Activated CD4-positive, alpha-beta T cell treated with anti-CD3 and anti-CD28 coated beads, Interleukin-2, amount 10 ng/mL, durations not matched to agents 7 days and 5 days (primary cell): ENCODE data around the gene ESRRG. TPM values are rescaled to one million over a fixed set of nuclear protein-coding genes. Genes with fewer than 3 reads are reported as not detected.
"Not testable (repeated sequence)": the region's sequence is repeated elsewhere in the genome, so short reads cannot be mapped to it uniquely, and the experiment has no call there.

Experiments
- CTCF ChIA-PET: fragments of 350-600 bp; sonication (Branson Sonifier 250); formaldehyde crosslinking; loops from one replicate; lab custom pipeline; 2021; ENCODE audit warnings: antibody characterized with exemption; lab: Charles Lee
- POLR2A ChIA-PET: fragments of 350-600 bp; sonication (Branson Sonifier 250); formaldehyde crosslinking; loops from one replicate; lab custom pipeline; 2021; ENCODE audit warnings: antibody characterized with exemption; lab: Charles Lee
- DNase-seq: peaks from one replicate; pipeline ENCODE4 v3.0.0-alpha.2; 2020
- H3K27ac Mint-ChIP-seq: one replicate; pipeline ENCODE4 v1.8.0; 2021; ENCODE audit warnings: mild to moderate bottlenecking, moderate library complexity, mixed read lengths
- H3K27me3 Mint-ChIP-seq: one replicate; pipeline ENCODE4 v1.8.0; 2021; ENCODE audit warnings: mixed read lengths
- H3K36me3 Mint-ChIP-seq: one replicate; pipeline ENCODE4 v1.8.0; 2021; ENCODE audit warnings: low read depth, mixed read lengths
- H3K4me1 Mint-ChIP-seq: one replicate; pipeline ENCODE4 v1.8.0; 2021; ENCODE audit warnings: mixed read lengths
- H3K4me3 Mint-ChIP-seq: one replicate; pipeline ENCODE4 v1.8.0; 2021; ENCODE audit warnings: mild to moderate bottlenecking, moderate library complexity, mixed read lengths
- H3K9me3 Mint-ChIP-seq: one replicate; pipeline ENCODE4 v1.8.0; 2021; ENCODE audit warnings: mixed read lengths
- total RNA-seq, 2 experiments: library from RNA; stranded (reverse); gene quantifications; one replicate each; pipeline ENCODE4 v1.2.3, GENCODE V29; 2021

Gene ESRRG
- total RNA-seq, 2 experiments from 2014 or later = not detected

GRCh38 chr1:216531263-216532239 lies 191.7 kb downstream of the ESRRG start:
- no peaks in the 10 kb centered on the region for H3K27me3 Mint-ChIP-seq
- peak overlapping the region; percentile 46 for H3K27ac Mint-ChIP-seq
- H3K4me3 Mint-ChIP-seq = peak overlapping the region; percentile 32
- H3K4me1 Mint-ChIP-seq = no peaks in the 10 kb centered on the region
- no peaks in the 10 kb centered on the region for H3K9me3 Mint-ChIP-seq
- ChIA-PET CTCF (no interaction called here), POLR2A (no interaction called here)
- no peaks in the 10 kb centered on the region for H3K36me3 Mint-ChIP-seq
- no peak for DNase-seq

GRCh38 chr1:216529851-216530250 lies 193.4 kb downstream of the ESRRG start:
- H3K4me3 Mint-ChIP-seq, H3K36me3 Mint-ChIP-seq, POLR2A ChIA-PET, CTCF ChIA-PET, H3K9me3 Mint-ChIP-seq, H3K27ac Mint-ChIP-seq, H3K4me1 Mint-ChIP-seq, DNase-seq, H3K27me3 Mint-ChIP-seq: not testable (repeated sequence)

- DNase-seq = no peak
- Mint-ChIP-seq H3K9me3 (no peaks in the 10 kb centered on the region), H3K4me3 (no peak overlapping the region), H3K27ac (no peak overlapping the region), H3K36me3 (no peaks in the 10 kb centered on the region), H3K27me3 (no peaks in the 10 kb centered on the region), H3K4me1 (no peaks in the 10 kb centered on the region)
- POLR2A ChIA-PET = no interaction called here
- CTCF ChIA-PET = no interaction called here
Measured at GRCh38 chr1:216528816-216529215, 194.4 kb downstream of the ESRRG start.

- ChIA-PET CTCF (no interaction called here), POLR2A (no interaction called here)
- Mint-ChIP-seq H3K9me3 (no peaks in the 10 kb centered on the region), H3K36me3 (no peaks in the 10 kb centered on the region), H3K4me3 (no peak overlapping the region), H3K27me3 (no peaks in the 10 kb centered on the region), H3K27ac (no peak overlapping the region), H3K4me1 (no peaks in the 10 kb centered on the region)
- DNase-seq = no peak
Measured at GRCh38 chr1:216523449-216524190, 199.6 kb downstream of the ESRRG start.

- POLR2A ChIA-PET = no interaction called here
- Mint-ChIP-seq H3K9me3 (no peaks in the 10 kb centered on the region), H3K4me1 (no peaks in the 10 kb centered on the region), H3K27ac (no peak overlapping the region), H3K27me3 (no peaks in the 10 kb centered on the region), H3K4me3 (no peak overlapping the region), H3K36me3 (no peaks in the 10 kb centered on the region)
- DNase-seq = no peak
- CTCF ChIA-PET = no interaction called here
Measured at GRCh38 chr1:216523043-216523442, 200.2 kb downstream of the ESRRG start.

- H3K4me3 Mint-ChIP-seq = no peak overlapping the region
- no peak overlapping the region for H3K27ac Mint-ChIP-seq
- no peaks in the 10 kb centered on the region for H3K9me3 Mint-ChIP-seq
- DNase-seq = no peak
- ChIA-PET CTCF (no interaction called here), POLR2A (no interaction called here)
- no peaks in the 10 kb centered on the region for H3K27me3 Mint-ChIP-seq
- no peaks in the 10 kb centered on the region for H3K36me3 Mint-ChIP-seq
- H3K4me1 Mint-ChIP-seq = no peaks in the 10 kb centered on the region
Measured at GRCh38 chr1:216521477-216521876, 201.8 kb downstream of the ESRRG start.

GRCh38 chr1:216518844-216519627 lies 204.2 kb downstream of the ESRRG start:
- no peaks in the 10 kb centered on the region for H3K36me3 Mint-ChIP-seq
- DNase-seq = no peak
- POLR2A ChIA-PET = no interaction called here
- H3K4me3 Mint-ChIP-seq = no peak overlapping the region
- H3K4me1 Mint-ChIP-seq = no peaks in the 10 kb centered on the region
- H3K9me3 Mint-ChIP-seq = no peaks in the 10 kb centered on the region
- H3K27me3 Mint-ChIP-seq = no peaks in the 10 kb centered on the region
- CTCF ChIA-PET = no interaction called here
- H3K27ac Mint-ChIP-seq = no peak overlapping the region

- CTCF ChIA-PET = no interaction called here
- DNase-seq = no peak
- H3K9me3 Mint-ChIP-seq = peaks cover 2% of the 10 kb centered on the region
- POLR2A ChIA-PET = no interaction called here
- no peaks in the 10 kb centered on the region for H3K27me3 Mint-ChIP-seq
- H3K27ac Mint-ChIP-seq = no peak overlapping the region
- no peak overlapping the region for H3K4me3 Mint-ChIP-seq
- no peaks in the 10 kb centered on the region for H3K4me1 Mint-ChIP-seq
- H3K36me3 Mint-ChIP-seq = no peaks in the 10 kb centered on the region
Measured at GRCh38 chr1:216502528-216503162, 220.6 kb downstream of the ESRRG start.

- H3K9me3 Mint-ChIP-seq = no peaks in the 10 kb centered on the region
- no peaks in the 10 kb centered on the region for H3K27me3 Mint-ChIP-seq
- H3K4me3 Mint-ChIP-seq = no peak overlapping the region
- H3K36me3 Mint-ChIP-seq = no peaks in the 10 kb centered on the region
- no peak for DNase-seq
- H3K4me1 Mint-ChIP-seq = no peaks in the 10 kb centered on the region
- POLR2A ChIA-PET = no interaction called here
- CTCF ChIA-PET = no interaction called here
- no peak overlapping the region for H3K27ac Mint-ChIP-seq
Measured at GRCh38 chr1:216500273-216500967, 222.8 kb downstream of the ESRRG start.

- ChIA-PET CTCF (no interaction called here), POLR2A (no interaction called here)
- no peak overlapping the region for H3K27ac Mint-ChIP-seq
- no peaks in the 10 kb centered on the region for H3K36me3 Mint-ChIP-seq
- no peaks in the 10 kb centered on the region for H3K9me3 Mint-ChIP-seq
- H3K4me1 Mint-ChIP-seq = no peaks in the 10 kb centered on the region
- no peak for DNase-seq
- H3K4me3 Mint-ChIP-seq = no peak overlapping the region
- no peaks in the 10 kb centered on the region for H3K27me3 Mint-ChIP-seq
Measured at GRCh38 chr1:216499581-216500272, 223.5 kb downstream of the ESRRG start.

GRCh38 chr1:216498277-216498676 lies 225.0 kb downstream of the ESRRG start:
- no peak overlapping the region for H3K4me3 Mint-ChIP-seq
- no peak overlapping the region for H3K27ac Mint-ChIP-seq
- no peaks in the 10 kb centered on the region for H3K27me3 Mint-ChIP-seq
- CTCF ChIA-PET = no interaction called here
- no peaks in the 10 kb centered on the region for H3K4me1 Mint-ChIP-seq
- POLR2A ChIA-PET = no interaction called here
- no peaks in the 10 kb centered on the region for H3K9me3 Mint-ChIP-seq
- no peak for DNase-seq
- H3K36me3 Mint-ChIP-seq = no peaks in the 10 kb centered on the region

- H3K9me3 Mint-ChIP-seq = peaks cover 21% of the 10 kb centered on the region
- ChIA-PET CTCF (no interaction called here), POLR2A (no interaction called here)
- H3K4me3 Mint-ChIP-seq = no peak overlapping the region
- no peak overlapping the region for H3K27ac Mint-ChIP-seq
- H3K36me3 Mint-ChIP-seq = no peaks in the 10 kb centered on the region
- DNase-seq = no peak
- H3K4me1 Mint-ChIP-seq = no peaks in the 10 kb centered on the region
- H3K27me3 Mint-ChIP-seq = no peaks in the 10 kb centered on the region
Measured at GRCh38 chr1:216485042-216485441, 238.2 kb downstream of the ESRRG start.
